HK-2 (cell line): ENCODE data around the gene EN2.

Source experiments
- DNase-seq: peaks from one replicate; pipeline ENCODE4 v3.0.0-alpha.2; 2018; ENCODE audit not compliant: unreplicated experiment

Gene EN2

DNA sequence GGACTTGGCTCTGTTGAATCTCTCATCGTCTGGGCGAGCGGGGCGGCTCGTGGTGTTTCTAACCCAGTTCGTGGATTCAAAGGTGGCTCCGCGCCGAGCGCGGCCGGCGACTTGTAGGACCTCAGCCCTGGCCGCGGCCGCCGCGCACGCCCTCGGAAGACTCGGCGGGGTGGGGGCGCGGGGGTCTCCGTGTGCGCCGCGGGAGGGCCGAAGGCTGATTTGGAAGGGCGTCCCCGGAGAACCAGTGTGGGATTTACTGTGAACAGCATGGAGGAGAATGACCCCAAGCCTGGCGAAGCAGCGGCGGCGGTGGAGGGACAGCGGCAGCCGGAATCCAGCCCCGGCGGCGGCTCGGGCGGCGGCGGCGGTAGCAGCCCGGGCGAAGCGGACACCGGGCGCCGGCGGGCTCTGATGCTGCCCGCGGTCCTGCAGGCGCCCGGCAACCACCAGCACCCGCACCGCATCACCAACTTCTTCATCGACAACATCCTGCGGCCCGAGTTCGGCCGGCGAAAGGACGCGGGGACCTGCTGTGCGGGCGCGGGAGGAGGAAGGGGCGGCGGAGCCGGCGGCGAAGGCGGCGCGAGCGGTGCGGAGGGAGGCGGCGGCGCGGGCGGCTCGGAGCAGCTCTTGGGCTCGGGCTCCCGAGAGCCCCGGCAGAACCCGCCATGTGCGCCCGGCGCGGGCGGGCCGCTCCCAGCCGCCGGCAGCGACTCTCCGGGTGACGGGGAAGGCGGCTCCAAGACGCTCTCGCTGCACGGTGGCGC lies at the start of gene EN2:
Gene EN2 (plus strand): TSS at position 19 of the 767 bp plus-strand sequence. CDS start 249 bp downstream, at position 268.
- peak; percentile 25 for DNase-seq

DNA sequence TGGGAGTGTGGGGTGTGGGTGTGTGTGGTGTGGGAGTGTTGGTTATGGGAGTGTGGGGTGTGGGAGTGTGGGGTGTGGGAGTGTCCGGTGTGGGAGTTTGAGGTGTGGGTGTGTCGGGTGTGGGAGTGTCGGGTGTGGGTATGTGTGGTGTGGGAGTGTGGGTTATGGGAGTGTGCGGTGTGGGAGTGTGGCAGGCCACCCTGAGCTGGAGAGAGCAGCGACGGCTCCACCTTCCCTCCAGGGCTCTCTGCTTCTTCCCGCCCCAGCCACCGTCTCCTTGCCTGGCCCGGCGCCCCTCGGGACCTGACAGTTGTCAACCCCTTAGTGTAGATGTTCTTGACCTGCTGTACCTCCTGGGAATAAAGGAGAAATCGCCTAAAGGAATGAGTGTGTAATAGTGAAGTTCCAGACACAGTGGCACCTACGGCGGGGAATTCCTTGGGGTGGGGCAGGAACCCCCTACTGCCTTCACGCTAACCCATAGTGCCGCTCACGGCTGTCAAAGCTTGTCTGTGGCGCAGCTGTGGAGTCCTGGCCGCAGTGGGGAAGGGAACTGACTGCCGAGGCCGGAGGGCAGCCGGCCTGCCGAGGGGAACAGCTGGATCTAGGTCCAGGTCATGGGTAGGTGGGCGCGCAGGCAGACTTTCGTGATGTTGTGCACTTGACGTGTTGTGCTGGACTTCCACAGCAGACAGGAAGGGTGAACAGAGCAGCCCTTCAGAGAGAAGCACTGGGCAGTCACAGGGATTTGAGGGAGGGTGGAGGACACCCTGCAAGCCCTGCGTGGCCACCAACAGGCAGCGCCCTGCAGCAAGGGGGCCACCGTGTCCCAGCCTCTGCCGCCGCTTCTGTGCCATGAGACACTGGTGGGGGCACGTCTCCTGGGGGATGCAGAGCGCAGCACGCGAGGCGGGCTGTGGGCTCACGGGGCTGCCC lies 49.0 kb upstream of the EN2 start:
- no peak for DNase-seq

- no peak for DNase-seq
Observed at GRCh38 chr7:155409980-155410379, 47.9 kb upstream of the EN2 start.

DNA sequence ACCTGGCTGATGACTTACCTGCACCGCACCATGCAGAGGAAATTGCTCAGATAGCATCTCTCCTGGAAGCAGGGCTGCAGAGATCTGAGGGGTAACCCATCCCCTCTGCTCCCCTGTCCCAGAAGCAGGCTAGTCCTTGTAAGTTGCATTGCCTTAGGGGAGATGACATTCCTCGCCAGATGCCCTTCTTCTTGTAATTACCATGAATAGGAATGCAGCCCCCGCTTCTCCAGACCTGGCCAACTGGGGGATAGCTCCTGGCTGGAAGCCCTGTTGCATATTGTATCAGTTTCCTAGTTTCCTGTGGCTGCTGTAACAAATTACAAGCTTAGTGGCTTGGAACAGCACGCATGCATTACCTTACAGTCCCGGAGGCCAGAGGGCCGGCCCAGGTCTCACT lies 47.5 kb upstream of the EN2 start:
- no peak for DNase-seq

DNA sequence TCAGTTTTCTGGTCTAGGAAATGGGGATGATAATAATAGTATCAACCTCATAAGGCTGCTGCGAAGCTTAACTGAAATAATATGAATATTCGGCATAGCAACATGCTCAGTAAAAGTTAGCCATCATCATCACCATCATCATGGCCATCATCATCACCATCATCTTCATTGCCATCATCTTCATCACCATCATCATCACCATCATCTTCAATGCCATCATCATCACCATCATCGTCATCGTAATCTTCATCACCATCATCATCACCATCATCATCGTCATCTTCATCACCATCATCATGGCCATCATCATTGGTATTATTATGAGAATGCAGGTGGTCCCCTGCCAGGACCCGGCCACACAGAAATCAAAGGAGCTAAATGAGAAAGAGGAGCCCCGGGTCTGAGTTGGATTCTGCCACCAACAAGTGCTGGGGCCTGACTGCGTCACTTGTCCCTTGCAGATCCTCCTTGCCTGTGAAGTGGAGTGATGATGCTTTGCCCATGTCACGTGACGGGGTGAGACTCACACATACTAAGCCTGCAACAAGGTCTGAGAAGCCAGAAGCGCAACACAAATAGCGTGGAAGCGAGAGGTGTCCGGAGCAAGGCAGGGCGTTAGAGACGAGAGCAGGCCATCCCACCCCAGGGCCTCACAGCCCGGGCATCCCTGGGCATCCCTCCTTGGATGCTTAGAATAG lies 46.1 kb upstream of the EN2 start:
- DNase-seq, result no peak

- DNase-seq, result peak; percentile 53
Observed at GRCh38 chr7:155412416-155413253, 45.3 kb upstream of the EN2 start.

DNA sequence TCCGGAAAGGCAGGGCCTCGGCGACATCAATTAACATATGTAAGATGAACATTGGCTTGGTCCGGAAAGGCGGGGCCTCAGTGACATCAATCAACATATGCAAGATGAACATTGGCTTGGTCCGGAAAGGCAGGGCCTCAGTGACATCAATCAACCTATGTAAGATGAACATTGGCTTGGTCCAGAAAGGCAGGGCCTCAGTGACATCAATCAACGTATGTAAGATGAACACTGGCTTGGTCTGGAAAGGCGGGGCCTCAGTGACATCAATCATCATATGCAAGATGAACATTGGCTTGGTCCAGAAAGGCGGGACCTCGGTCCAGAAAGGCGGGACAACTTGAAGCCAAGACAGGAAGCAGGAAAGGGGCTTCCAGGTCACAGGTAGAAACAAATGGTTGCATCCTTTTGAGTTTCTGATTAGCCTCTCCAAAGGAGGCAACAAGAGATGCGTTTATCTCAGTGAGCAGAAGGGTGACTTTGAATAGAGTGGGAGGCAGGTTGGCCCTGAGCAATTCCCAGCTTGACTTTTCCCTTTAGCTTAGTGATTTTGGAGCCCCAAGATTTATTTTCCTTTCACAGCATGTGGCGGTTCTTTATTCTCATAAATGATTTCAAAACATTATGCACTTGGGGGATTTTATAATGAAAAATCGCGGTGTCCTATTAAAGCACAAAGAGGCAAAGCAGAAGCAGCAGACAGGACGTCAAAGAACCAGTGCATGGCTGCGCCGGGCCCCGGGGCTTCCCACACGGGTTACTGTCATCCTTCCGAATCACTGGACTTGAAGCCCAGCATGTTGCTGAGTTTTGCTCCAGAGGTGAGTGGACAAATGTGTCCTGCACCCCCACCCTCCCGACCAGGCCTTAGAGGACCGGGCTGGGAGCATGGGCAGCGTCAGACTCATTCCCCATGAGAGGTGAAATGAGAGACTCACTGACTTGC lies 43.1 kb upstream of the EN2 start:
- DNase-seq, result no peak

- no peak for DNase-seq
Observed at GRCh38 chr7:155416646-155417380, 41.1 kb upstream of the EN2 start.

DNA sequence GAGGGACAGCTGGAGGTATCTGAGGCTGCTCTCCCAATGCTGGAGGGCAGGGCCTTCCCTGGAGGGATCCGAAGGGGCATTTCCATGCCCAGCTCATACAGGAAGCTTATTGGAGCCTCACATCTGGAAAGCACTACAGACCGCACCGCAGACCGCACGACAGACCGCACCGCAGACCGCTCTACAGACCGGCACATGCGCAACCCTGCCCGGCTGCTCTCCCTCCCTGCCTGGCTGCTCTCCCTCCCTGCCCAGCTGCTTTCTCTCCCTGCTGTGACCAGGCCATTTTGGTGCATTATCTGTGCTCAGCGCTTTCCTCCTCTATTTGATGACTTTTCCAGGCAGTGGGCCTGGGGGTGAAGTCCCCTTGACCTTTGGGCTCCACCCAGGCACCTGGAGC lies 39.6 kb upstream of the EN2 start:
- DNase-seq, result no peak

DNA sequence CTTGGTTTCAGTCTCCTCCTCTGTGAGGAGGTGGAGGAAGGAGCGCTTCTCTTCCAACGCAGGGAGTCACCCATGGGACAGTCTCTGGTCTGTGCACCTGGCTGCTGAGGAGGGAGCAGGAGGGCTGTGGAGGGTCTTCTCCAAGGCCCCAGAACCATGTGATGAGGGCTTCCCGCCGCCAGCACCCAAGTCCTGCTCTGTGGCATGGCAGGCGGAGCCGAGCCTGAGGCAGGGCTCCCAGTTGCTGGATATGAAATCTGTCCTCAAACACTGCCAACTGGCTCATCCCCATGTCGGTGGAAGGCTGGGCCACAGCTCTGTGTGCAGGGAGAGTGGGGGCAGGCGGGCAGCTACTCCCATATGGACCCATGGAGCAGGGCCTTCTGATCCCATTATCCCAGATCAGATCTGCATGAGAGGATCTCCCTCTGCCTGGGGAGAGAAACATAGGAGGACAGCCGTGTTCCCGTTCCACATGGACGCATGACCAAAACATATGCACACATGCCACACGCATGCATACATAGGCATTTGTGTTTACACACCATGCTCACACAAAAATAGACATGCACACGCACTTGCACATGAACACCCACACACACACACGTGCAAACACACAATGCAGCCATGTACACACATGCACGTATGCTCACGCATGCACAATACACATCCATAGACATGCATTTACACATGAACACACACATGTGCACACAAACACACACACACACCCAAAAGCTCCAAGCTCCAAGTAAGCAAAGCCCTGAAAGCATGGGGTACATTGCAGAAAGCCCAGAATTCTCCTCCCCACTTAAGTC lies 38.8 kb upstream of the EN2 start:
- no peak for DNase-seq

- DNase-seq, result no peak
Observed at GRCh38 chr7:155420116-155420515, 37.8 kb upstream of the EN2 start.

- no peak for DNase-seq
Observed at GRCh38 chr7:155422151-155422550, 35.8 kb upstream of the EN2 start.

DNA sequence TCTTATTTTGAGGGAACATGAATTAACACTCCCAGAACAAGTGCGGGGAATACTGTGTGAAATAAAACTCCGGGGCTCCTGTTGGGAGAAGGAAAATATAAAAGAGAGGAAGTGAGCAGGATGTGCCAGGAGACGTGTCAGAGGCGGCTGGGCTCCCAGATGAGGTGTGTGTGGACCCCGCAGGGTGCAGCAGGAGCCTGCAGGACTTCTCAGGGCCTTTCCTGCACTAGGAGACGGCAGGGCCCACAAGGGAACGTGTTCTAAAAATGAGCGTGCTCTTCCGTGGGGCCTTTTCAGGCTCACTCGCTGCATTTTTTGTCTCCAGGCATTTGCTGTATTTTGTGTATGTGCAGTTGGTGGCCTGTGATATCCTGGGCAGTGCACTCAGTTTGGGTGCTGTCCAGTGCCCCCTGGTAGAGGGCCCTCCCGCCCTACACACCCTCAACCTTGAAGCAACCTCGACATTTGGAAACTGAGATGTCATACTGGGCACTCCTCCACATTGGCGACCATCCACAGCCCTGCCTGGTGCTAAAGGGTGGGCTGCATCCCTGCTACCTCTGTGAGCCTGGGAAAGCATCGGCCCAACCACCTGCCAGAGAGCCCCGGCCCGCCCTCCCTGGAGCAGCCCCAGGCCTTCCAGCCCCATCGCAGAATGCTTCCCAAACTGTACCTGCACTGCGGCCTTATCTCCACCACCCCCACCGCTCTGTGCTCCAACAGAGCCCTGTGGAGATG lies 35.2 kb upstream of the EN2 start:
- DNase-seq, result no peak

- DNase-seq, result no peak
Observed at GRCh38 chr7:155423337-155424285, 34.3 kb upstream of the EN2 start.

DNA sequence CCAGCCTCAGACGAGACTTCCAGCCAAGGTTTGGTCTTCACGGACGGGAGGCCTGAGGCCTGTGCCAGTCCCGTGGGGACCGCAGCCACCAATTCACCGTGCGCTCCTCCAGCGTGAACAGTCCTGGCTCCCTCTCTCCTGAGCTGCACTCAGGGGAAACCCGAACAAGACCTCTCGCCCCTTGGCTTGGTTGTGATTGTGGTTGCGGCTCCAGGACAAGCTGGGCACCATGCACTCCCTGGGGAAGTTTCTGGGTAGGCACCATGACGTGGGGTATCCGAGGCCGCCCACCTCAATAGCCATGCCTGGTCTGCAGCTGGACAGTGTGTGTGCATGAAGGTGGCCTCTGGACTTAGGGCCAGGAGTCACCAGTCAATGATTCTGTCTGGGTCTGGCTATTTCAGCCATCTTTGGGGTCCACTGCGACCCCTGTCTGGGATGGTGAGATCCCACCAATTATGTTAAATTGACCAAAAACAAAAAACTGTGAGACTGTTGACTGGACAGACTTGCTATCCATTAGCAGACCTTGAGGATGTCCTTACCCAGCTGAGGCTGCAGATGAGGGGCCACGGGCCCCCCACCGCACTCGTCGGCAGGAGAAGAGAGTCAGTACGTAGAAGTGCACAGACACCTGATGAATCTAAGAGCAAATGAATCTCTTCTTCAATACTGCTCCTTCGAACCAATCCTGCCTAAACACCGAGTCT lies 33.5 kb upstream of the EN2 start:
- DNase-seq, result no peak

DNA sequence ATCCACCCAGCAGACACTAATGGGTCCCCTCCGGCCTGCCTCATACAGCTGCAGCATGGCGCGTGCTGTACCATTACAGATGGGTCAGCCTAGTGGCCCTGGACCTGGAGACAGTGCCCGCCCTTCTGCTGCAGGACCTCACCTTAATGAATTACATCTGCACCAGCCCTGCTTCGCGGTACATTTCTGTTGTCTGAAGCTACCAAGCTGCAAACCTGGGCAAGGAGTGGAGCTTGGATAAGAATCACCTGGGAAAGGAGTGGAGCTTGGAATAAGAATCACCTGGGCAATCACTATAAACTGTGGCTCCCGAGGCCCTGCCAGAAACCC lies 33.0 kb upstream of the EN2 start:
- DNase-seq, result no peak
